ENCODE measurements around the gene CCNK. TPM values are rescaled to one million over a fixed set of nuclear protein-coding genes. Genes with fewer than 3 reads are reported as not detected.

The CCNK gene
- 55.3 to 62.2 TPM (median 55.8 TPM) in 5 replicates for total RNA-seq (2022; extraction: Qiagen RNA extraction)

DNA sequence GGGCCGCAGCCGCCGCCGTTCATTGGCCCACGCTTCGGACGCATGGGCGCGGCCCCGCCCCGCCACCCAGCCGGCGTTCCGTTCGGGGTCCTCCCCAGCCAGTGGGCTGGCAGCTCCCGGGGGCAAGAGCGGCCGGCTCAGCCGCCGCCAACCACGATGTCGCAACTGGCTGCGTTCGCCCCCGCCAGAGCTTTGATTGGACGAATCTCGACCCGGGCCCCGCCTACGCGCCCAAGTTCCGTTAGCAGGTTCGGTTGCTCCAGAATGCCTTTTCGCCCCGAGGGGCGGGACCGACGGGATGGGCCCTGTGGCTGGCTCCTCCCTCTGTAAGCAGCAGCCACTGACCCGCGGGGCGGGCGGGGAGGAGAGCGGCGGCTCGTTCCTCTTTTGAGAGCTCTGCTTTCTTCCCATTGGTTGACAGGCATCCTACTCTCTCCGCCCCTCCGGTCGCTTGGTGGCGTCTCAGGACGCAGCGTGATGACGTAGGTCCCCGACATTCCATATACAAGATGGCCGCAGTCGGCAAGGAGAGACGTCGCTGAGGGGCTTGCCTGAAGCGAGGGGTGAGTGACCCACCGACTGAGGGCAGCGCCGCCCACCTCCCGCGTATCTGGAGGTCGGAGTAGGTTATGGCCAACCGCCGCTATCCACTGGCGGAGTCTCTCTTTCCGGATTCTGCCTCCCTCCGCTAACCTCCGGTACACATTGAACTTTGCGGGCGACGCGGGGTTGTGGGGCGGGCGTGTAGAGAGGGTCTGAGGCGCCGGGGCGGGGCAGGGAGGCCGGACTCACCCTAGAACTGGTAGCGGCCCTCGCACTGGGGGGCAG is at the start of gene CCNK:
TSS of gene CCNK (plus strand) at position 493 of the 828 bp plus-strand sequence. CDS start 11,269 bp downstream, outside the sequence.

DNA sequence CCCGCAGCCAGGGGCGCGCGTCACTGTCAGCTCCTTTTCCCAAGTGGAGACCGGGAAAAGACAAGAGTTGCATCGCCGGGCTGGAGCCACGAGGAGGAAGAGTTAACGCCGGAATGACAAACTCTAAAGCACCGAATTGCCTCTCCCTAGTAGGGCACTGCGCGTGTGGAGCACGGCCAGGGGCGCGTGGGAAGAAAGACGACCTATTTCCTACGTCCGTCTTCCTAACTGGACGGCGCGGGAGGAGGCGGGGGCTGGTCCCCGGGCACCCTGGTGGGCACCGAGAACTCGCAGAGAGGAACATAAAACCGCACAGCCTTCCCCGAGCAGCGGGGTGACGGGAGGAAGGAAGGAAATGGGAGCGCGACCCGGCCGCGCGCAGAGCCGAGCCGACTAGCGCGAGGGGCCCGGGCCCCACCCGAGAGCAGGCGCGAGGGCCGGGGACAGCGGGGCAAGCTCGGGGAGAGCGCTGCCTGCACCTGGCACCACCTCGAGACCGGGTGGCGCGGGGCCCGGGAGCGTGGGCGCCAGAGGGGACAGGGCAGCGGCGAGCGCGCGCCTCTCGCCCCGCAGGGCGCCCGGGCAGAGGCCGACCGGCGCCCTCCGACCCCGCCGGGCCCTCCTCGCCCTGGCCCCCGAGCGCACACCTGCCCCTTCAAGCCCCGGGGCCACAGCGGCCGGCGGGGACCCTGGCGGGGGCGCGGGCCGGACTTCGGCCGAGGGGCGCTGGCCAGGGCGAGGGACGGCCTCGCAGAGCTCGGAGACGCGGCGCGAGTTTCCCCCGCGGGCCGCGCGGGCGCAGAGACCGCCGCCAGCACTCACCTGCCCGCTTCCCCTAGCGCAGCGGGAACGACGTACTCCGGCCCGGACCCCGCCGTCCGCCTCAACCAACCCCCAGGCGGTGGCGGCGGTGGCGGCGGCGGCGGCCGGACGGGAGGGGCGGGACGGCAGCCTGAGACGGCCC is 1.0 kb upstream of the CCNK start, which contains the start of gene SETD3:
TSS of gene SETD3 (minus strand) at position 954 of the 964 bp plus-strand sequence. CDS start 15,054 bp downstream, outside the sequence.

Other genes with a start within 250 kb of the CCNK start
- 0.29 to 0.59 TPM (median 0.47 TPM) in 5 replicates for gene BCL11B, start 209.2 kb upstream of the CCNK start, total RNA-seq (2022; extraction: Qiagen RNA extraction)
- 45.4 to 54.6 TPM (median 50.1 TPM) in 5 replicates for gene SETD3, start 550 bp upstream of the CCNK start, total RNA-seq (2022; extraction: Qiagen RNA extraction)
- gene CCDC85C, start 122.8 kb downstream of the CCNK start, total RNA-seq (2022; extraction: Qiagen RNA extraction): 29.4 to 44.2 TPM (median 40.2 TPM) in 5 replicates
- gene HHIPL1, start 163.7 kb downstream of the CCNK start, total RNA-seq (2022; extraction: Qiagen RNA extraction): 0.09 to 0.34 TPM (median 0.31 TPM) in 5 replicates
- gene CYP46A1, start 202.9 kb downstream of the CCNK start, total RNA-seq (2022; extraction: Qiagen RNA extraction): 0.03 to 0.20 TPM (median 0.11 TPM) in 5 replicates

Data from A549 treated with dexamethasone at 1 μM for 4 hours (cell line).